Measurements from ENCODE around the gene RORB. TPM values are rescaled to one million over a fixed set of nuclear protein-coding genes. Genes with fewer than 3 reads are reported as not detected.

The RORB gene
- total RNA-seq, 1 donor from 2014 or later = under 0.01 TPM

GRCh38 chr9:74643303-74643923, 146.3 kb downstream of the RORB start:
- Histone ChIP-seq H3K36me3 (ENCODE audit: control insufficient read depth, insufficient read depth, low read length) (no peaks in the 10 kb centered on the region), H3K27me3 (ENCODE audit: control insufficient read depth, insufficient read depth, low read length) (no peaks in the 10 kb centered on the region), H3K4me3 (ENCODE audit: low read depth, low read length) (no peak overlapping the region)
- FAIRE-seq (no peak), DNase-seq (ENCODE audit: low read depth) (peak; percentile 11)
- no peak for TF ChIP-seq CTCF (IDR thresholded peaks at IDR 0.05; ENCODE audit: insufficient read depth, low read length, severe bottlenecking)

GRCh38 chr9:74644023-74644422, 146.9 kb downstream of the RORB start:
- DNase-seq (ENCODE audit: low read depth) (no peak), FAIRE-seq (no peak)
- no peak for TF ChIP-seq CTCF (IDR thresholded peaks at IDR 0.05; ENCODE audit: insufficient read depth, low read length, severe bottlenecking)
- H3K4me3 ChIP-seq (ENCODE audit: low read depth, low read length) = no peak overlapping the region
- H3K36me3 ChIP-seq (ENCODE audit: control insufficient read depth, insufficient read depth, low read length) = no peaks in the 10 kb centered on the region
- H3K27me3 ChIP-seq (ENCODE audit: control insufficient read depth, insufficient read depth, low read length) = no peaks in the 10 kb centered on the region

- H3K36me3 ChIP-seq (ENCODE audit: control insufficient read depth, insufficient read depth, low read length) = no peaks in the 10 kb centered on the region
- FAIRE-seq = no peak
- no peak overlapping the region for H3K4me3 ChIP-seq (ENCODE audit: low read depth, low read length)
- peak; percentile 25 for DNase-seq (ENCODE audit: low read depth)
- TF ChIP-seq CTCF (IDR thresholded peaks at IDR 0.05; ENCODE audit: insufficient read depth, low read length, severe bottlenecking) = peak; percentile 56
- H3K27me3 ChIP-seq (ENCODE audit: control insufficient read depth, insufficient read depth, low read length) = no peaks in the 10 kb centered on the region
Observed at GRCh38 chr9:74645007-74645639, 148.0 kb downstream of the RORB start.

- Histone ChIP-seq H3K36me3 (ENCODE audit: control insufficient read depth, insufficient read depth, low read length) (no peaks in the 10 kb centered on the region), H3K27me3 (ENCODE audit: control insufficient read depth, insufficient read depth, low read length) (no peaks in the 10 kb centered on the region), H3K4me3 (ENCODE audit: low read depth, low read length) (no peak overlapping the region)
- DNase-seq (ENCODE audit: low read depth) = no peak
- no peak for TF ChIP-seq CTCF (IDR thresholded peaks at IDR 0.05; ENCODE audit: insufficient read depth, low read length, severe bottlenecking)
- no peak for FAIRE-seq
Observed at GRCh38 chr9:74653410-74654080, 156.4 kb downstream of the RORB start.

DNA sequence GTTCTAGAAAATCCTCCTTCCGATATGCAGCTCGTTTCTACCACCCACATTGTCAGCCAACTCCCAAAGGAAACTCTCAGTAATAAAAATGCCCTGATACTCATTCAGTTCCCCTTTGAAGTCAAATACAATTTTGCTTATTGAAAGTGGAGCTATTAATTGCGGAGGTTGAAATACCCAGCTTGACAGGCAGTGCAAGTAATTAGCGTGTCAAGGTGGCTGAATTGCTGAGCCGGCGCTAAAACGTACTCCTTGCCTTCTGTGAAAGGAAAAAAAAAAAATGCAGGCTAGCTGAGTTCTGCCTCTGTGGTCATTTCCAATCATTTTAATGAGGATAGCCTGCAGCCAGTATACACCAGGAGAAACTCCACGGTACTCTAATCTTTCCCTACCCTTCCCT, 165.5 kb downstream of the RORB start:
- DNase-seq (ENCODE audit: low read depth) (no peak), FAIRE-seq (no peak)
- Histone ChIP-seq H3K36me3 (ENCODE audit: control insufficient read depth, insufficient read depth, low read length) (no peaks in the 10 kb centered on the region), H3K27me3 (ENCODE audit: control insufficient read depth, insufficient read depth, low read length) (no peaks in the 10 kb centered on the region), H3K4me3 (ENCODE audit: low read depth, low read length) (no peak overlapping the region)
- no peak for TF ChIP-seq CTCF (IDR thresholded peaks at IDR 0.05; ENCODE audit: insufficient read depth, low read length, severe bottlenecking)

All from bronchial epithelial cell (primary cell).